ENCODE results near the gene RHO.

Gene RHO

DNA sequence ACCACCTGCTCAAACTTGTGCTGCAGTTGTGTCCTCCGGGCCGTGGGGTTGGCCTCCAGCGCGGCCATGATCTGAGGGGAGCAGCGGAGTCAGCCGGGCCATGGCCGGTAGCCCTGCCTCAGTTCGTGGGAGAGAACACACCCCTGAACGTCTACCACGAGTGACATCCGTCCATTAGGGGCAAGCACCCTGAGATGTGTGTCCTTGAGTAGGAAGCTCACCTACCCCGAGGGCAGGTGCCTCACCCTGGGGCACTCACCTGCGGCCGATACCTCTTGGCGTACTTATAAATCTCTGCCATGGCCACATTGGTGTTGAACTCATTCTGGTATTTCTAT lies 27.9 kb downstream of the RHO start:
- no peaks in the 10 kb centered on the region for H3K36me3 ChIP-seq (ENCODE audit: insufficient read depth)
- H3K4me2 ChIP-seq, result no peak overlapping the region
- no peak overlapping the region for H3K9ac ChIP-seq
- no peaks in the 10 kb centered on the region for H3K27me3 ChIP-seq (ENCODE audit: insufficient read depth, low read depth)
- peaks cover 6% of the 10 kb centered on the region for H3K4me1 ChIP-seq (ENCODE audit: low read depth, poor library complexity, severe bottlenecking)
- H4K20me1 ChIP-seq (ENCODE audit: insufficient read depth), result no peaks in the 10 kb centered on the region
- no peaks in the 10 kb centered on the region for H3K79me2 ChIP-seq (ENCODE audit: insufficient read depth, low read depth)
- TF ChIP-seq, protein P1, sequence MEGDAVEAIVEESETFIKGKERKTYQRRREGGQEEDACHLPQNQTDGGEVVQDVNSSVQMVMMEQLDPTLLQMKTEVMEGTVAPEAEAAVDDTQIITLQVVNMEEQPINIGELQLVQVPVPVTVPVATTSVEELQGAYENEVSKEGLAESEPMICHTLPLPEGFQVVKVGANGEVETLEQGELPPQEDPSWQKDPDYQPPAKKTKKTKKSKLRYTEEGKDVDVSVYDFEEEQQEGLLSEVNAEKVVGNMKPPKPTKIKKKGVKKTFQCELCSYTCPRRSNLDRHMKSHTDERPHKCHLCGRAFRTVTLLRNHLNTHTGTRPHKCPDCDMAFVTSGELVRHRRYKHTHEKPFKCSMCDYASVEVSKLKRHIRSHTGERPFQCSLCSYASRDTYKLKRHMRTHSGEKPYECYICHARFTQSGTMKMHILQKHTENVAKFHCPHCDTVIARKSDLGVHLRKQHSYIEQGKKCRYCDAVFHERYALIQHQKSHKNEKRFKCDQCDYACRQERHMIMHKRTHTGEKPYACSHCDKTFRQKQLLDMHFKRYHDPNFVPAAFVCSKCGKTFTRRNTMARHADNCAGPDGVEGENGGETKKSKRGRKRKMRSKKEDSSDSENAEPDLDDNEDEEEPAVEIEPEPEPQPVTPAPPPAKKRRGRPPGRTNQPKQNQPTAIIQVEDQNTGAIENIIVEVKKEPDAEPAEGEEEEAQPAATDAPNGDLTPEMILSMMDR (conservative IDR thresholded peaks at IDR 0.05; ENCODE audit: low read depth, low read length), result no peak
- no peak overlapping the region for H2AFZ ChIP-seq (ENCODE audit: low read depth)
- H3K4me3 ChIP-seq (IDR thresholded peaks at IDR 0.05; ENCODE audit: insufficient read depth, low read depth, low read length), result no peak overlapping the region
- H3K27ac ChIP-seq, result no peak overlapping the region

DNA sequence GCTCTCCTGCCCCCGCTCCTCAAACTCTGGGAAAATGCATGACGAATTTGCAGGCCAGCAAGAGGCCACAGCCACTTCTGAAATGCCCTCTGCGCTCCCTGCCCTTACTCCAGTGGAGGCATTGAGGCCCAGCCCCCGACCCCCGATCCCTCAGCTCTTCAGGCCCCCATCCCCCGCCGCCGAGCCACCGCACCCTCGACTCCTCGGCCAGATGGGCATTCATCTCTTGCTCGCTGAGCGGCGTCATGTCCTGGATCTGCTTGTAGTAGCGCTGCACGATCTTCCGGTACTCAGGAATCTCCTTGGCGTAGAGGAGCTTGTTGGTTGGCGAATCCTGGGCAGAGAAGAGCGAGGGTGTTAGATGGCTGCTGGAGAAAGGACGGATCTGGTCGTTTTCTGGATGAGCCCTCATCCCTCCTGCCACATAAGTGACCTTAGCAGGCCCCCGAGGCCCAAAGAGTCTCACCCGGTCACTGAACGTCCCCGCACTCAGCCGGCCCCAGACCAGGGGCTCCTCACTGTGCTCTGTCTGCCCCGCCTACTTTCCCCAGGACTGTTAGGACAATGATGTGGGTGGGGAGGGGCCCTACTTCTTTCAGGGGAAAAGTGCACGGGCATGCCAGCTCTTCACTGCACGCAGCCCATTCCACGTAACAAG lies 28.6 kb downstream of the RHO start:
- H3K4me2 ChIP-seq, result no peak overlapping the region

DNA sequence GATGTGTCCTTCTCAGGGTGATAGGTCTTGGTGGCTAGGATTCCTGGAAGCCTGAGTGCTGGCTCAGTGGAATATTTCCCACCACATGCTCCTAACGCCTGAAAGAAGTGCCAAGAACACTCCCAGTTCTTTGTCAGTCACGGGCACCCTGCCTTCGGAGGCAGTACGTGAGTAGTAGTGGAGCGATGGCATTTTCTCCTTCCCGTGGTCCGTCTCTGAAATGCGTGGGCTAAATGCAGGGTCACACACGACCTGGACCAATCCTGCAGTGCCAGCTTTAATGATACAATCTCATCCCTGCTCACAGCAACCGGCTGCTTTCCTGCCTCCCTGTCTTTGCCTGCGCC lies 29.1 kb downstream of the RHO start:
- Histone ChIP-seq H3K9ac (no peak overlapping the region), H3K79me2 (ENCODE audit: insufficient read depth, low read depth) (no peaks in the 10 kb centered on the region), H3K4me1 (ENCODE audit: low read depth, poor library complexity, severe bottlenecking) (peaks cover 6% of the 10 kb centered on the region), H4K20me1 (ENCODE audit: insufficient read depth) (no peaks in the 10 kb centered on the region), H2AFZ (ENCODE audit: low read depth) (no peak overlapping the region), H3K4me3 (IDR thresholded peaks at IDR 0.05; ENCODE audit: insufficient read depth, low read depth, low read length) (no peak overlapping the region), H3K4me2 (no peak overlapping the region), H3K27me3 (ENCODE audit: insufficient read depth, low read depth) (no peaks in the 10 kb centered on the region), H3K36me3 (ENCODE audit: insufficient read depth) (no peaks in the 10 kb centered on the region), H3K27ac (no peak overlapping the region)
- TF ChIP-seq, protein P1 (conservative IDR thresholded peaks at IDR 0.05; ENCODE audit: low read depth, low read length), result no peak

More for the DNA sequence above, 28.6 kb downstream of the RHO start:
- Histone ChIP-seq H3K79me2 (ENCODE audit: insufficient read depth, low read depth) (no peaks in the 10 kb centered on the region), H3K4me1 (ENCODE audit: low read depth, poor library complexity, severe bottlenecking) (peaks cover 6% of the 10 kb centered on the region), H3K4me3 (IDR thresholded peaks at IDR 0.05; ENCODE audit: insufficient read depth, low read depth, low read length) (no peak overlapping the region), H3K27ac (no peak overlapping the region), H3K9ac (no peak overlapping the region), H2AFZ (ENCODE audit: low read depth) (no peak overlapping the region), H4K20me1 (ENCODE audit: insufficient read depth) (no peaks in the 10 kb centered on the region), H3K27me3 (ENCODE audit: insufficient read depth, low read depth) (no peaks in the 10 kb centered on the region), H3K36me3 (ENCODE audit: insufficient read depth) (no peaks in the 10 kb centered on the region)
- TF ChIP-seq, protein P1 (conservative IDR thresholded peaks at IDR 0.05; ENCODE audit: low read depth, low read length), result no peak

DNA sequence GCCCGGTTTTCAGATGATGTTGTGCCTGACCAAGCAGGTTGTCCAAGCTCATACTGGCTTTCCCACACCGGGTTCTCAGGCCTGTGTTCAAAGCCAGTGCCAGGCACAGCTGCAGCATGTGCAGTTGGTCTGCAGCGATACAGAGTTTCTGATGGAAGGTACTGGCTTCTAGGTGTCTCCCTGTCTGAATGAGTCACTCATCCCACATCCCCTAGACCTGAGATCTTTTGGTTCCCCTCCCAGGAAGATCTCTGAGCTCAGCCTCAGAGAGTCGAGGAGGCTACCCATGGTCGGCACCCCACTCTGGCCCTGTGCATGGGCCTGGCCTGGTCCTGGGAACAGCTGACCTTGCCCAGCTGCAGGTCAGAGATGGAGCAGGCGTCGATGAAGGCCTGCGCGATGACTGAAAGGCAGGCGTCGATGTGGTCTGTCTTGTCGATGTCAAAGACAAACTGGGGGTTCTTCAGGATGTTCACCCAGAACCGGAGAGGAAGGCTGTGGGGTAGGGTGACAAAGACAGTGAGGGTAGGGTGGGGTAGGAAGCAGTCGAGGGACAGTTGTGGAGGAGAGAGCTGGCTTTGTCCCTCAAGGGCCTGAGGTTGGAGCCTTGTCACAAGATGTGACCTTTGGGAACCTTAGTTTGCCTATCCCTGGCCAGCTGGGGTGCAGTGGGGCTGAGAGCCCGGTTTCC lies 29.8 kb downstream of the RHO start:
- H3K36me3 ChIP-seq (ENCODE audit: insufficient read depth), result no peaks in the 10 kb centered on the region
- no peak overlapping the region for H3K9ac ChIP-seq
- H4K20me1 ChIP-seq (ENCODE audit: insufficient read depth), result no peaks in the 10 kb centered on the region
- H2AFZ ChIP-seq (ENCODE audit: low read depth), result no peak overlapping the region
- no peaks in the 10 kb centered on the region for H3K27me3 ChIP-seq (ENCODE audit: insufficient read depth, low read depth)
- no peak overlapping the region for H3K4me3 ChIP-seq (IDR thresholded peaks at IDR 0.05; ENCODE audit: insufficient read depth, low read depth, low read length)
- H3K4me2 ChIP-seq, result no peak overlapping the region
- H3K27ac ChIP-seq, result no peak overlapping the region
- H3K79me2 ChIP-seq (ENCODE audit: insufficient read depth, low read depth), result no peaks in the 10 kb centered on the region
- TF ChIP-seq, protein P1 (conservative IDR thresholded peaks at IDR 0.05; ENCODE audit: low read depth, low read length), result no peak
- peaks cover 6% of the 10 kb centered on the region for H3K4me1 ChIP-seq (ENCODE audit: low read depth, poor library complexity, severe bottlenecking)

All from KMS-11 (cell line).